HepG2 (cell line): ENCODE measurements around the gene CFAP300. TPM values are rescaled to one million over a fixed set of nuclear protein-coding genes. Genes with fewer than 3 reads are reported as not detected.

ENCODE experiments used
- CBX1 ChIP-seq: IDR thresholded peaks from one replicate; pipeline ENCODE4 v1.6.1; 2016; ENCODE audit warnings: antibody characterized with exemption, low read depth
- CENPBD1 ChIP-seq: sonication (generic); formaldehyde crosslinking; IDR thresholded peaks from 2 replicates; pipeline ENCODE4 v1.8.0; 2022; ENCODE audit warnings: missing genetic modification reagents, low read depth, mild to moderate bottlenecking, borderline replicate concordance
- E2F5 ChIP-seq: sonication (generic); formaldehyde crosslinking; conservative IDR thresholded peaks from 2 replicates; pipeline ENCODE4 v1.4.0; 2020; ENCODE audit warnings: missing genetic modification reagents
- EED ChIP-seq: sonication (generic); formaldehyde crosslinking; IDR thresholded peaks from 2 replicates; pipeline ENCODE4 v1.5.0; 2020; ENCODE audit warnings: mild to moderate bottlenecking, missing genetic modification reagents
- ELK4 ChIP-seq: sonication (generic); formaldehyde crosslinking; IDR thresholded peaks from 2 replicates; pipeline ENCODE4 v1.9.0; 2021; ENCODE audit warnings: missing genetic modification reagents, borderline replicate concordance
- GTF3A ChIP-seq: sonication (generic); formaldehyde crosslinking; conservative IDR thresholded peaks from 2 replicates; pipeline ENCODE4 v1.4.0; 2020; ENCODE audit warnings: mild to moderate bottlenecking, missing genetic modification reagents
- HOXA9 ChIP-seq: sonication (generic); formaldehyde crosslinking; IDR thresholded peaks from 2 replicates; pipeline ENCODE4 v1.8.1; 2022; ENCODE audit warnings: missing genetic modification reagents, mild to moderate bottlenecking, moderate library complexity, borderline replicate concordance
- MZF1 ChIP-seq: sonication (generic); formaldehyde crosslinking; IDR thresholded peaks from 2 replicates; pipeline ENCODE4 v1.8.1; 2023; ENCODE audit warnings: mild to moderate bottlenecking, missing genetic modification reagents, borderline replicate concordance
- NPAS2 ChIP-seq: sonication (generic); formaldehyde crosslinking; IDR thresholded peaks from 2 replicates; pipeline ENCODE4 v1.8.0; 2022; ENCODE audit warnings: mild to moderate bottlenecking, missing genetic modification reagents, borderline replicate concordance
- PAX8 ChIP-seq: sonication (generic); formaldehyde crosslinking; IDR thresholded peaks from 2 replicates; pipeline ENCODE4 v1.8.0; 2022; ENCODE audit warnings: mild to moderate bottlenecking, missing genetic modification reagents, borderline replicate concordance
- RBAK ChIP-seq: sonication (generic); formaldehyde crosslinking; IDR thresholded peaks from 2 replicates; pipeline ENCODE4 v1.5.1; 2020; ENCODE audit warnings: mild to moderate bottlenecking, missing genetic modification reagents
- RBM39 ChIP-seq: fragments of 200-400 bp; formaldehyde crosslinking; IDR thresholded peaks from one replicate; pipeline ENCODE4 v1.6.1; 2018; ENCODE audit warnings: antibody characterized with exemption, mild to moderate bottlenecking, low read depth, low read length; ENCODE audit not compliant: poor library complexity, severe bottlenecking
- SIX4 ChIP-seq: sonication (generic); formaldehyde crosslinking; IDR thresholded peaks from 2 replicates; pipeline ENCODE4 v1.4.0; 2020; ENCODE audit warnings: missing genetic modification reagents
- SMARCC2 ChIP-seq: fragments of 450-650 bp; IDR thresholded peaks from 2 replicates; pipeline ENCODE4 v1.6.1; 2017; ENCODE audit warnings: antibody characterized with exemption, mild to moderate bottlenecking
- SNRNP70 ChIP-seq: fragments of 200-400 bp; formaldehyde crosslinking; IDR thresholded peaks from 2 replicates; pipeline ENCODE4 v1.6.1; 2017; ENCODE audit warnings: mild to moderate bottlenecking, low read depth, low read length, moderate library complexity
- SP140L ChIP-seq: sonication (generic); formaldehyde crosslinking; IDR thresholded peaks from 2 replicates; pipeline ENCODE4 v1.4.0; 2020; ENCODE audit warnings: missing genetic modification reagents, borderline replicate concordance
- SP4 ChIP-seq: sonication (generic); formaldehyde crosslinking; IDR thresholded peaks from 2 replicates; pipeline ENCODE4 v1.8.1; 2023; ENCODE audit warnings: mild to moderate bottlenecking, missing genetic modification reagents
- SRSF4 ChIP-seq: fragments of 200-400 bp; formaldehyde crosslinking; IDR thresholded peaks from one replicate; pipeline ENCODE4 v1.6.1; 2018; ENCODE audit warnings: mild to moderate bottlenecking, low read depth, low read length, moderate library complexity; ENCODE audit not compliant: poor library complexity, severe bottlenecking
- TEAD3 ChIP-seq: optimal IDR thresholded peaks from 2 replicates; pipeline ENCODE3; 2016; ENCODE audit warnings: borderline replicate concordance
- TRIM22 ChIP-seq: fragments of 450-650 bp; IDR thresholded peaks from 2 replicates; pipeline ENCODE4 v1.6.1; 2017
- ZNF281 ChIP-seq: sonication (generic); formaldehyde crosslinking; IDR thresholded peaks from 2 replicates; pipeline ENCODE4 v1.4.0; 2020; ENCODE audit warnings: missing genetic modification reagents, borderline replicate concordance
- ZNF431 ChIP-seq: sonication (generic); formaldehyde crosslinking; IDR thresholded peaks from 2 replicates; pipeline ENCODE4 v1.9.0; 2022; ENCODE audit warnings: missing genetic modification reagents, low read depth, mild to moderate bottlenecking, borderline replicate concordance
- ZNF441 ChIP-seq: sonication (generic); formaldehyde crosslinking; IDR thresholded peaks from 2 replicates; pipeline ENCODE4 v1.7.0; 2021; ENCODE audit warnings: missing genetic modification reagents, borderline replicate concordance
- ZNF660 ChIP-seq: sonication (generic); formaldehyde crosslinking; IDR thresholded peaks from 2 replicates; pipeline ENCODE4 v1.5.1; 2020; ENCODE audit warnings: mild to moderate bottlenecking, low read depth, missing genetic modification reagents, borderline replicate concordance
- polyA plus RNA-seq, 8 experiments: library from polyadenylated mRNA; depleted of rRNA in 3 of 8; stranded (reverse) in 7 of 8; unstranded in 1 of 8; fragments of >200 nt; fragmentation: Illumina TruSeq in 4 of 8; extraction: Trizol in 4 of 8; gene quantifications; 2 replicates each; pipeline versions ENCODE4 v1.2.1 to v1.2.3, GENCODE V29; 2011 to 2016; ENCODE audit warnings: low read depth in 4 of 8, missing spikeins in 1 of 8, mixed read lengths in 1 of 8; ENCODE audit not compliant: insufficient read depth in 1 of 8
- total RNA-seq, 5 experiments: library from RNA; depleted of rRNA; stranded (reverse); fragments of >200 nt; fragmentation: Illumina TruSeq; extraction: Trizol; gene quantifications; 2 replicates each; pipeline ENCODE4 v1.2.3, GENCODE V29; 2016; ENCODE audit warnings: low read depth in 1 of 5

The CFAP300 gene
- total and polyA plus RNA-seq, 2 of the 13 experiments (the other 11 are each of a cell fraction or from before 2014, with no cell fraction given), result not detected

GRCh38 chr11:102111787-102112508, 64.7 kb downstream of the CFAP300 start (continued):
- TF ChIP-seq SMARCC2 (no peak), ZNF431 (CRISPR knock-in tag) (0 out of 2 replicates have a peak, but pooled peaks have one; percentile 25), SIX4 (CRISPR knock-in tag) (no peak), RBAK (CRISPR knock-in tag) (no peak), CBX1 (no peak), MZF1 (no peak), E2F5 (no peak), SRSF4 (no peak), SP4 (CRISPR knock-in tag) (no peak), RBM39 (no peak), GTF3A (CRISPR knock-in tag) (no peak), EED (CRISPR knock-in tag) (no peak), SP140L (CRISPR knock-in tag) (no peak), TRIM22 (no peak), PAX8 (CRISPR knock-in tag) (no peak), ZNF441 (CRISPR knock-in tag) (no peak), SNRNP70 (no peak), TEAD3 (CRISPR knock-in tag) (no peak), CENPBD1 (CRISPR knock-in tag) (no peak), NPAS2 (CRISPR knock-in tag) (no peak), ELK4 (CRISPR knock-in tag) (no peak), ZNF281 (peak; percentile 85), ZNF660 (CRISPR knock-in tag) (no peak), HOXA9 (no peak)
